Adipose tissue (tissue), 3 donors: Measurements from ENCODE around the gene RFC2. TPM values are rescaled to one million over a fixed set of nuclear protein-coding genes. Genes with fewer than 3 reads are reported as not detected.
"Not testable (repeated sequence)": the region's sequence is repeated elsewhere in the genome, so short reads cannot be mapped to it uniquely, and the experiment has no call there.

ENCODE experiments used
- H3K27ac ChIP-seq: one replicate; pipeline ENCODE4 v1.5.1; 2013; ENCODE audit warnings: low read depth, low read length
- WGBS, 3 donors: extraction: QIAGEN DNeasy Blood & Tissue Kit; methylation state at CpG; one replicate each; pipeline ENCODE4 v1.1.7; 2013; 5-methylcytosine and 5-hydroxymethylcytosine counted together
- polyA plus RNA-seq, 3 donors: library from polyadenylated mRNA; stranded (reverse); fragments of 200-250 nt; gene quantifications; one replicate each; pipeline ENCODE4 v1.2.3, GENCODE V29; 2013
- donor health status: healthy with polysubstance abuse.
- donor health status: Bipolar disorder and iron deficiency.
- donor health status: healthy.

The RFC2 gene
- polyA plus RNA-seq, 3 donors: 13.6 to 17.8 (median 14.8) TPM

DNA sequence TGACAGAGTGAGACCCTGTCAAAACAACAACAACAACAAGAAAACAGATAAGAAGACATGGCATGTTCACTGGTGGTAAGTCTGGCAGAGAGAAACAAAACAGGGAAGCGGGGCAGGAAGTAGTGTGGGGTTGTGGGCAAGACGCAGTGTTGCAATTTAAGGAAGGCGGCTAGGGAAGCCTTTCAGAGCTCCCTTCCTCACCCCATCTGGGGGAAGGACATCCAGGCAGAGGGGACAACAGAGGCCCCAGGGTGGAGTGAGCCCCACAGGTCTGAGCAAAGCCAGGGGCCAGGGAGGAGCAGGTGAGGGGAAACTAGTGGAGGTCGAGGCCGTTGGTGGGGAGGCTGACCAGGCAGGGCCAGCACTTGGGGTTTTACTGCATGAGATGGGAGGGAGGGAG is 27.6 kb downstream of the RFC2 start:
- H3K27ac ChIP-seq: no peak overlapping the region
- WGBS, 3 donors: 54 to 81% (median 74%) methylated on average over 5 of the region's 5 CpGs

DNA sequence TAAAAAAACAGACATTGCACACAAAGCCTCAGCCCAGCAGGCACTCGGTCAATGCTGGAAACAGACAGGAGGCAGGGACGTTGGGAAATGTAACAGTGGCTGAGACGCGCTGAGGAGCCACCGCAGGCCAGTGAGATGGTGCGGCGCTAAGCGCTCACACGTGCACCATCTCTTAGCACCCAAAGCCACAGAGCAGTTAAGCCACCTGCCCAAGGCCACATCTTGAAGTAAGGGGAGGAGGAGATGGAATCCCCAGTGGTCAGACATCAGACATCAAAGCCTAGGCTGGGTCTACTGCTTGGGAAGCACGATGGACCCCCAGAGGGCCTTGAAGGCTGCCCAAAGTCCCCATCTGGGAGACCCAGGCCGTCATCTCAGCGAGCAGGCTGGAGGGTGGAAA is 28.8 kb downstream of the RFC2 start:
- H3K27ac ChIP-seq: no peak overlapping the region
- 79 to 94% (median 83%) methylated on average over 12 of the region's 12 CpGs for WGBS, 3 donors

DNA sequence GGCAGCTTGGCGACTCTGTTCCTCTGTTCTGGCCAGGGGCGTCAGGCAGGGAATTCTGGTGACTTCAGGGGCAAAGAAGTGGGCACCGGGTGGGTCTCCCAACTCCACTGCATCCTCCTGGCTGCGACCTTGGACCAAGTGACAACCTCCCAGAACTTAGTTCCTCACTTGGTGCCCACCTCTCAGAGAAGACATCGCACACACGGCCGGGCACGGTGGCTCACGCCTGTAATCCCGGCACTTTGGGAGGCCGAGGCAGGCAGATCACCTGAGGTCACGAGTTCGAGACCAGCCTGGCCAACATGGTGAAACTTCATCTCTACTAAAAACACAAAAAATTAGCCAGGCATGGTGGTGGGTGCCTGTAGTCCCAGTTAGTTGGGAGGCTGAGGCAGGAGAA is 29.3 kb downstream of the RFC2 start:
- WGBS, 3 donors: 94 to 95% (median 95%) methylated on average over 10 to 13 of the region's 13 CpGs
- H3K27ac ChIP-seq: not testable (repeated sequence)

DNA sequence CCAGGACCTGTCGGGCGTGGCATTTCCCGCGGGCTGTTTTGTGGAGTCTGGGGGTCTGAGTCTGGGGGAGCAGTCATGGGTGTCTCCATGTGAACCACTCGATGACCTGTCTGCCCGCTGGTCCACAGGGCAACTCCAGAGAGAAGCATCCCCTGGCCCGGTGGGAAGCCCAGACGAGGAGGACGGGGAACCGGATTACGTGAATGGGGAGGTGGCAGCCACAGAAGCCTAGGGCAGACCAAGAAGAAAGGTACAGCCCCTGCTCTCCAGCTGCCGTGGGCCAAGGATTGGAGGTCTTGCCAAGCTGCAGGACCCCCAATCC is 29.7 kb downstream of the RFC2 start:
- WGBS, 3 donors: 87 to 93% (median 89%) methylated on average over 12 of the region's 12 CpGs
- no peak overlapping the region for H3K27ac ChIP-seq

DNA sequence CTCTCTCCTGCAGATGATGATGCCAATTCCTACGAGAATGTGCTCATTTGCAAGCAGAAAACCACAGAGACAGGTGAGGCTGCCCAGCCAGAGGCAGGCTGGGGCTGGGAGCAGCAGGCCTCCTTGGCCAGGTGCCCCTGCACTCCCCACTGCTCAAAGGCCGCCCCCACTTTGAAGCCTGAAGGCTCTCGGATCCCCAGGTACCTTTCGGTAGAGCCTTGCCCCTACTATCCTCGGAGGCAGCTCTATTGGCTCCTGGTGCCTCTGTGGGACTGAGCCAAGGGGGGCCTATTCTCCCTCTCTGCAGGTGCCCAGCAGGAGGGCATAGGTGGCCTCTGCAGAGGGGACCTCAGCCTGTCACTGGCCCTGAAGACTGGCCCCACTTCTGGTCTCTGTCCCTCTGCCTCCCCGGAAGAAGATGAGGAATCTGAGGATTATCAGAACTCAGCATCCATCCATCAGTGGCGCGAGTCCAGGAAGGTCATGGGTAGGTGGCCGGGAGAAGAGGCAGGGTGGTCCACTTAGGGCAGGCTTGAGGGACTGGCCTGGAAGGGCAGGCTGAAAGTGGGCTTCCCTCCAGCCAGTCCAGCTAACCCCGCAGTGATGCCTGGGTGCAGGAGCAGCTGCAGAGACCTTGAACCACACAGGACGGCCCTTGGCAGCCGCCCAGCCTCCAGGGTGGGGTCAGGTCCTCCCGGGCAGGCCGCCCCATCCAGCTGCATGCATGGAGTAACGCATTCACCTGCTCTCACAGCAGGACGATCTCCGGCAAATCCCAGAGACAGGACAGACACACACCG is 30.3 kb downstream of the RFC2 start:
- H3K27ac ChIP-seq: no peak overlapping the region
- WGBS, 3 donors: 58 to 75% (median 74%) methylated on average over 16 to 18 of the region's 18 CpGs

DNA sequence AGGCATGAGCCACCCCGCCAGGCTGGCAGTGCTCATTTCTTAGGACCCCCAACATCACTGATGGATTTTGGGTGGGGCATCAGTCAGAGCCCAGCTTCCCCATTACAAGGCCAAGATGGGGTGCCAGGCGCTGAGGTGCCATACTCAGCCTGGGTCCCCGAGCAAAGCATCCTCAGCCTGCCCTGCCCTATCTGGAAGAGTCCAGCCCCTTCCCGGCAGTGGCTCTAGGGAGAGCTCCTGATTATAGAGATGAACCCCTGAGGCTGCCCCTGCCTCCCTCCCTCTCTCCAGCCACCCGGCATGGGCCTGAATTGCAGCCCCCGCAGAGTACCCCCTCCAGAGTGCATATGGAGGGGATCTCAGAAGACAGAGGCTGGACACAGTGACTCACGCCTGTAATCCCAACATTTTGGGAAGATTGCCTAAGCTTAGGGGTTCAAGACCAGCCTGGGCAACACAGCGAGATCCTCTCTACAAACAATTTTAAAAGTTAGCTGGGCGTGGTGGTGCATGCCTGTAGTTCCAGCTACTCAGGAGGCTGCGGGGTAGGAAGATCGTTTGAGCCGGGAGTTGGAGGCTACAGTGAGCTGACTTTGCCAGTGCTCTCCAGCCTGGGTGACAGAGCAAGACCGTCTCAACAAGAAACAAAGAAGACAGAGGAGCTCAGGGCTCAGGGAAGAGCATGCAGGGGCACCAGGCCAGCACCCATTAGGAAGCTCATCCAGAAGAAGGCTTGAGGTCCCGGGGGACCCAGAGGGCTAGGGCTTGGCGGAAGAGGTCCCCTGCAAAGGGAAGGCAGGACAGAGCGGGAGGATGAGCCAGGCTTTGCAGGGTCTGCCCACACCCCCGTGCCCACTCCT is 31.1 kb downstream of the RFC2 start:
- WGBS, 3 donors: 79 to 92% (median 84%) methylated on average over 16 to 17 of the region's 17 CpGs
- no peak overlapping the region for H3K27ac ChIP-seq

DNA sequence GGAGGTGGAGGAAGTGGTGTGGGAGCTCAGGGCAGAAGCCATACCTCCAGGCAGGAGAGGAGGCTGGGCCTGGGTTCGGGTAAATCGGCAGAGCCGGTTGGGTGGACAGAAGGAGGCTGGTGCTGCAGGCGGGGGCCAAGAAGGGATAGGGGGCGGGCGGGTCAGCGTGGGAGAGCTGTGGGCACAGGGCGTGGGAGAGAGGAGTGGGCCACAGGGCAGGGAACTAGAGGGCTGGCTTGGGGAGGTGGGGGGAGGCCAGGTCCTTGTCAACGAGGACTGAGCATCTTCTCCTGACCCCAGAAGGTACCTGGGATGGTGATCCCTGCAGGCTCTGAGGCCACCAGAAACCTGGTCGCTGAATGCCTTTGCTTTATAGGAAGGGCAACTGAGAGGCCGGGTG is 32.5 kb downstream of the RFC2 start:
- 90 to 92% (median 92%) methylated on average over 10 to 11 of the region's 11 CpGs for WGBS, 3 donors
- no peak overlapping the region for H3K27ac ChIP-seq

DNA sequence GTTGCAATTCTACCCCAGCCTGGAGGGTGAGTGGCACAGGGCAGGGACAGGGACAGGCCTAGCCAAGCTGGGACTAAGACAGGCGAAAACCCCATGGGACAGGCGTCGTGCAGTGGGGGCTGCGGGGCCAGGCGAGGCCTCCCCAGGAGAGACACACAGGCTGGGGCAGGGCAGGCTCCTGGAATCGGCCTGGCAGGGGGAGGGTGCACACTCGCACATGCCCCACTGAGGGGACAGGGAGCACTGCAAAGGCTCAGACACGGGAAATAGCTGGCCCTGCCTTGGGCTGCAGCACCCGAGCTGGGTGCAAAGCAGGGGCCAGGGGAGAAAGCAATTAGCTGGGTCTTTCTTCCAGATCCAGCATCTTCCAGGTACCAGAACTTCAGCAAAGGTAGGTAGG is 34.0 kb downstream of the RFC2 start:
- H3K27ac ChIP-seq: no peak overlapping the region
- 51 to 77% (median 72%) methylated on average over 8 to 9 of the region's 9 CpGs for WGBS, 3 donors

DNA sequence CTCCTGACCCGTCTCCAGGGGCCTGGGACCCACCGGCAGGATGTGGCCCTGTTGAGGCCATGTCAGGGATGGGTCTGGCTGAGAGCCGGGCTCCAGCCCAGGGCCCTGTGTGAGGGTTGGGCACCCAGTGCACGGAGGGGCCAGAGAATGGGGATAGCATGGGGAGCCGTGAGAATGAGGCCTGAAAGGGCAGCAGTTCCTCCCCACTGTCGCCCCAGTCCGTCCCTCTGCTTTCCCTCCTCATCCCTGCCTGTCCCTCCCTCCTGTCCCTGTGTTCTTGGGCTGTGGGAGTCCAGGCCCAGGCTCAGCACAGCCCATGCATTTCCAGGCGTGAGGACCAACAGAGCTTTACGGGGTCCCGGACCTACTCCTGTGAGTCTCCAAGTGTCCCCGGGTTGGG is 34.8 kb downstream of the RFC2 start:
- 71 to 82% (median 82%) methylated on average over 11 of the region's 11 CpGs for WGBS, 3 donors
- no peak overlapping the region for H3K27ac ChIP-seq

DNA sequence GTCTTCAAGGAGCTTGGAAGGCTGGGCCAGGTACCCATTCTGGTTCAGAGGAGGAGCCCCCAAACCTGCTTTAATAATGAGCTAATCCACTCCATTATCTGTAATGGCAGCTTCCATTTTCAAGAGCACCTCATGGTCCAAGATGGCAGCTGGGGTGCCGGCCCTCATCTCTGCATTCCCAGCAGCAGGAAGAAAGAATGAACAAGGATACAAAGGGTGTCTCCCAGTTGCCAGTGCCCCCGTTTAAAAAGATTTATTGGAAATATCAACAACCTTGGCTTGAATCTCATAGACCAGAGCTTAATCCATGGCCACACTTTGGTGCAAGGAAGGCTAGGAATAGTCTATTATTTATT is 35.9 kb downstream of the RFC2 start:
- no peak overlapping the region for H3K27ac ChIP-seq
- 78 to 80% (median 78%) methylated on average over 2 of the region's 2 CpGs for WGBS, 3 donors

DNA sequence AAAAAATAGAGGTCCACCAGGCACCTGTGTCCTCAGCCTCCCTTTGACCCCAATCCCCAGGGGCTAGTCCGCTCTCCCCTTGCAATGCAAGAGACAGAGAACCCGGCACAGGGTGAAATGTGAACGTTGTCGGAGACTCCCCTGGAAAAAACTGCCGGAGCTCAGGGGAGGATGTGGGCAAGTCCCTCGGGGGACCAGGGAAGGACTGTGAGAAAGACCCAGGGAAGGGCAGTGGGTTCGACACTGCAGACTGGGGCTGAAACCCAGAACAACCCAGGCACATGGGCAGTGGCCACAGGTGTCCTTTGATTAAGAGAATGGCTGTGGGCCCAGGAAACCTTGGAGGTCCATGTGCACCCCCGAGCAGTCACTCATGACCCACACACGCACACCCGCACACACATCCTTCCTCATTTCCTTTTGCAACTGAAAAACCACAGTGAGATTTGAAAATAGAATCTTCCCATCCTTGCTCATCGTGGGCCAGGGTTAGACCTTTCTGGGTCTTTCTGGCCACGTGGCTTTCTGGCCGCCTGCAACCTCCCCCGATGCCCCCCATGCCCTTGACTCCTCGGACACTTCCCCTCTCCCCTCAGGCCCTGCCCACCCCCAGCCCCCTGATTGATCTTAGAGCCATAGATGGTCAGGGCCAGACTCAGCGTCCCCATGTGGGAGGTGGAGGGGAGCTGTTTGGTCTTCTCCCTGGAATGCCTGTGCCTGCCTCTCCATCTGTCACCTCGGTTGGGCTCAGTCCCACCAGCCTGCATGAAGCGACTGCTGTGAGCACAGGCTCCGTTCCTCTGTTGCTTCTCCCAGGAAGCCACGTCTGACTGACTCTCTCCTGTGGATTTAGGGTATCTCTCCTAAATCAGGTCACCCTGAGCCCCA is 36.5 kb downstream of the RFC2 start:
- no peak overlapping the region for H3K27ac ChIP-seq
- WGBS, 3 donors: 30 to 65% (median 34%) methylated on average over 20 of the region's 20 CpGs

DNA sequence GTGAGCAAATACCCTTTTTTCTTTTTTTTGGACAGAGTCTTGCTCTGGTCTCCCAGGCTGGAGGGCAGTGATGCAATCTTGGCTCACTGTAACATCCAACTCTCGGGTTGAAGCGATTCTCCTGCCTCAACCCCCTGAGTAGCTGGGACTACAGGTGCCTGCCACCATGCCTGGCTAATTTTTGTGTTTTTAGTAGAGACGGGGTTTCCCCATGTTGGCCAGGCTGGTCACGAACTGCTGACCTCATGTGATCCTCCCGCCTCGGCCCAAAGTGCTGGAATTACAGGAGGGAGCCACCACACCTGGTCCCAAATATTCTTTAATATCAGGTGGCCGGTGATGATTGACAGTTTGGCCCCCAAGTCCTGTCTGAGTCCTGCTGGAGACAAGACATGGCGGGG is 37.8 kb downstream of the RFC2 start:
- WGBS, 3 donors: 54 to 68% (median 62%) methylated on average over 8 of the region's 8 CpGs
- no peak overlapping the region for H3K27ac ChIP-seq

DNA sequence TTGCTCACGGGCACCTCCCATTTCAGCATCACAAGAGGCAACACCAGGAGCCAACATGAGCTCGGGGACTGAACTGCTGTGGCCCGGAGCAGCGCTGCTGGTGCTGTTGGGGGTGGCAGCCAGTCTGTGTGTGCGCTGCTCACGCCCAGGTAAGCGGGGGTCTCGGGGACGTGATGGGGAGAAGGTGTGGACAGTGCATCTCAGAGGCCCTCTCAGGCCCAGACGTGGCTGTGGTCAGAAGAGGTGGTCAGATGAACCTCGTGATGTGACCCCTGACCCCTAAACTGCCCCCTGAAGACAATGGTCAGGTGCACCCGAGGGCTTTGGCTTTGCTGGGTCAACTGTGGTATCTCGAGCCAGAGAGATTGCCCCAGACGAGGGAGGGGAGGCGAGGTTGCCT is 38.3 kb downstream of the RFC2 start:
- WGBS, 3 donors: 72 to 84% (median 75%) methylated on average over 15 of the region's 15 CpGs

DNA sequence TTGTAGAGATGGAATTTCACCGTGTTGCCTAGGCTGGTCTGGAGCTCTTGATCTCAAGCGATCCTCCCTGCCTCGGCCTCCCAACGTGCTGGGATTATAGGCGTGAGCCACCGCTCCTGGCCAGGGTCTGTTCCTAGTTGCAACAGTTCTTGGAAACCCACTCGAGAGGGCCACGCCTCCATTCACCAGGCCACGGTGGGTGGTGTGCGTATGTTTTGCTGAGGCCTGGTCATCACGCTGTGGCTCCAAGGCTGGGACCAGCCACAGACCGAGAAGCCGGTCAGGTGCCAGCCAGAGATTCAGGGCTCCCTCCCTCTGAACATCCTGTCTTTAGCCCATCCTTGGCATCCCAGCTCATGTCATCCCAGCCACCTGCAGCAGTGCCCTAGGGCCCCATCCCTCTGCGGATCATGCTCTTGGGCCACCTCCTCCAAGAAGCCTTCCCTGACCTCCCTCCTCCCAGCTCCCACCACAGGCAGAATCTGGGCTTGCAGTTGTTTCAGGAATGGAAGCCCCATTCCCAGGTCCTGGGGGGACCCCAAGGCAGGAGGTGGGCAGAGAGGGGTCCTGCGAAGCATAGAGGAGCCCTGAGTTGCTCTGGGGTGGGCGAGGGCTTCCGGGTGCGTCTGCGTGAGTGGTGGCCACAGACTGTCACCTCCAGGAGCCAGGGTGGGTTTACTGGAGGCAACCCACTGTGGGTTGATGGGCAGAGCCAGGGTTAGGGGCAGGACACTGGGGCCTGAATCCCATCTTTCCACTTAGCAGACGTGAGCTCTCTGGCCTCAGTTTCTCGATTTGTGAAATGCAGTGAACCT is 39.2 kb downstream of the RFC2 start:
- no peak overlapping the region for H3K27ac ChIP-seq
- WGBS, 3 donors: 86 to 95% (median 87%) methylated on average over 19 to 21 of the region's 21 CpGs

More for the DNA sequence above, 38.3 kb downstream of the RFC2 start:
- H3K27ac ChIP-seq: no peak overlapping the region

DNA sequence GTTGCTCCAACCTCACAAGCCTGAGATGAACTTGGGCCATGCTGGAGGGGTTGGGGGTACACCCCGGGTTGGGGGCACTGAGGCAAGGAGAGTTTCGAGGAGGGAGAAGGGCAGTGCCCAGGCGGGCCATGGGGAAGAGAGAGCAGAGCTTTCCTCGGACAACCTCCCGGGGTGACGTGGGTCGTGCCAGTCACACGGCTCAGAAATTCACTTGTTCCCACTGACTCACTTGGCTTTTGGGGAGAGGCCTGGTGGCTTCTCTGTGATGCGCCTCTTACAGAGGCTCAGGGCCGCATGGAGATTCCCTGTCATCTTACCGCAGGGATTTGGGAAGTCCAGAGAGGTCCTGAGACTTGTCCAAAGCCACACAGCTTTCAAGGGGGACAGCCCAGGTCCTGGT is 41.5 kb downstream of the RFC2 start:
- H3K27ac ChIP-seq: no peak overlapping the region
- WGBS, 3 donors: 88 to 94% (median 89%) methylated on average over 11 of the region's 11 CpGs

DNA sequence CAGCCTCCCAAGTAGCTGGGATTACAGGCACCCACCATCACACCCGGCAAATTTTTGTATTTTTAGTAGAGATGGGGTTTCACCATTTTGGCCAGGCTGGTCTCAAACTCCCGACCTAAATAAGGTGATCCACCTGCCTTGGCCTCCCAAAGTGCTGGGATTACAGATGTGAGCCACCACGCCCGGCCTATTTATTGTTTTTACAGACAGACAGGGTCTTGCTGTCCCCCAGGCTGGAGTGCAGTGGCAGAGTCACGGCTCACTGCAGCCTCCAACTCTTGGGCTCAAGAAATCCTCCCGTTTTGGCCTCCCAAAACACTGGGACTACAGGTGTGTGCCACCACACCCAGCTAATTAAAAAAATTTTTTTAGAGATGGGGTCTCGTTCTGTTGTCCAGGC is 46.0 kb downstream of the RFC2 start:
- 84 to 96% (median 96%) methylated on average over 7 of the region's 7 CpGs for whole genome bisulfite sequencing, 3 donors
- H3K27ac ChIP-seq: not testable (repeated sequence)

DNA sequence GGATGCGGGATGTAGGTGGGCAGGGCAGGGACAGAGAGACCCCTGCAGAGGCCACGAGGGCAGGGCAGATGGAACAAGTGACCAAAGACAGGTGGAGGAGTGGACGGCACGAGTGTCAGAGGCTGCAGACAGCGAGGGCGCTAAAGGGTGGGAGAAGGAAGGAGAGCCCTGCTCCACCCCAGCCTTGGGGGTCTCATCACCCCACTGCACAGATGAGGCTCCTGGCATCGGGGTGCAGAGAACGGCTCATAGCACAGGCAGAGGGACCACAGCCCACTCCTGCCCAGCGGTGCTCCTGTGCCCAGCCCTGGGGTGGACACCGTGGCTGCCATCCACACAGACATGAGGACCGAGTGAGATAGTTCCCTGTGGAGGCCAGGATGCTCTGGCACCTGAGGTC is 46.6 kb downstream of the RFC2 start:
- WGBS, 3 donors: 81 to 92% (median 87%) methylated on average over 8 to 11 of the region's 11 CpGs

DNA sequence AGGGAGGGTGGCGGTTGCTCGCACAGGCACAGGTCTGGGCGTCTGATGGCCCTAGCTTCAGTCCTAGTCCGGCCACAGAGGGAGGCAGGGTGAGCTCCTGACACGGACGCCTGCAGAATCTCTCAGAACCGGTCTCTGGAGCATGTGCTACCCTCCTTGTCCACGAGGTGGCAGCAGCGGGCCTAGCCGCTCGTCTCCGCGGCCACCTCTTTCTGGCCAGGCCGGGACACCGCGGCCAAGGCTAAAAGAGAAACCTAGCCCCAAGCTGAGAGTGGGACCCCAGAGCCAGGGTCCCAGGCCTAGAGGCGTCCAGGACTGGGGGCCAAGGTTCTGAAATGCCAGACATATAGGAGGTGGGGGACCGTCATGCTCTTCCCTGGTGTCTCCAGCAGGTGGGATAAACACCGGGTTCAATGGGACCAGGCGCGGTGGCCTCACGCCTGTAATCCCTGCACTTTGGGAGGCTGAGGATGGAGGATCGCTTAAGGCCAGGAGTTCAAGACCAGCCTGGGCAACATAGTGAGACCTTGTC is 47.5 kb downstream of the RFC2 start:
- H3K27ac ChIP-seq: no peak overlapping the region
- 13 to 16% (median 15%) methylated on average over 23 of the region's 23 CpGs for WGBS, 3 donors

More for the DNA sequence above, 46.6 kb downstream of the RFC2 start:
- H3K27ac ChIP-seq: no peak overlapping the region
